Vagina (tissue), 2 donors: ENCODE measurements around the gene NPC1. TPM values are rescaled to one million over a fixed set of nuclear protein-coding genes. Genes with fewer than 3 reads are reported as not detected.
A peak's percentile ranks its signal among the peaks of the same experiment; 100 is the strongest.

ENCODE experiments used
- DNase-seq, 2 donors: peaks; one replicate each; pipeline ENCODE4 v3.0.0-alpha.2; 2017; ENCODE audit errors: extremely low spot score in 2 of 2
- H3K27ac ChIP-seq: fragments of 200-600 bp; sonication (generic); one replicate; pipeline ENCODE4 v1.5.1; 2019
- H3K27me3 ChIP-seq: fragments of 200-600 bp; sonication (generic); one replicate; pipeline ENCODE4 v1.5.1; 2019
- H3K36me3 ChIP-seq, 2 donors: fragments of 200-600 bp; sonication (generic); one replicate each; pipeline ENCODE4 v1.5.1; 2017 to 2019
- H3K4me1 ChIP-seq: fragments of 200-600 bp; sonication (generic); one replicate; pipeline ENCODE4 v1.5.1; 2019
- H3K4me3 ChIP-seq, 2 donors: fragments of 200-600 bp; sonication (generic); 1 replicate in 1 of 2; 2 replicates in 1 of 2; pipeline ENCODE4 v1.5.1; 2016 to 2019
- H3K9me3 ChIP-seq: fragments of 200-600 bp; sonication (generic); one replicate; pipeline ENCODE4 v1.5.1; 2019
- POLR2A ChIP-seq, 2 donors: fragments of 450-650 bp; IDR thresholded peaks; one replicate each; pipeline ENCODE4 v1.6.1; 2017; ENCODE audit warnings: antibody characterized with exemption in 2 of 2, mild to moderate bottlenecking in 2 of 2, moderate library complexity in 2 of 2
- POLR2AphosphoS5 ChIP-seq, 2 donors: sonication (generic); formaldehyde crosslinking; IDR thresholded peaks; one replicate each; pipeline ENCODE4 v1.9.0; 2017; ENCODE audit warnings: antibody characterized with exemption in 2 of 2, mild to moderate bottlenecking in 2 of 2, low read depth in 1 of 2; ENCODE audit not compliant: insufficient read depth in 1 of 2
- intact Hi-C: fragments of 100-400 bp; cut with DNase I; formaldehyde crosslinking; loops from one replicate; pipeline ENCODE4 v1.15.1; 2023
- total RNA-seq: library from RNA; depleted of rRNA; stranded (reverse); fragments of >200 nt; gene quantifications from one replicate; pipeline ENCODE4 v1.2.3, GENCODE V29; 2016
- TF ChIP-seq, protein P1 (sequence below), 3 experiments: fragments of 450-650 bp in 2 of 3; fragments of 200-600 bp in 1 of 3; sonication (generic) in 1 of 3; IDR thresholded peaks; one replicate each; pipeline ENCODE4 v1.5.1; 2017 to 2019; ENCODE audit warnings: antibody characterized with exemption in 3 of 3, mild to moderate bottlenecking in 2 of 3, moderate library complexity in 2 of 3

NPC1 gene
- total RNA-seq, 1 donor from 2014 or later, result 89.9 TPM

DNA sequence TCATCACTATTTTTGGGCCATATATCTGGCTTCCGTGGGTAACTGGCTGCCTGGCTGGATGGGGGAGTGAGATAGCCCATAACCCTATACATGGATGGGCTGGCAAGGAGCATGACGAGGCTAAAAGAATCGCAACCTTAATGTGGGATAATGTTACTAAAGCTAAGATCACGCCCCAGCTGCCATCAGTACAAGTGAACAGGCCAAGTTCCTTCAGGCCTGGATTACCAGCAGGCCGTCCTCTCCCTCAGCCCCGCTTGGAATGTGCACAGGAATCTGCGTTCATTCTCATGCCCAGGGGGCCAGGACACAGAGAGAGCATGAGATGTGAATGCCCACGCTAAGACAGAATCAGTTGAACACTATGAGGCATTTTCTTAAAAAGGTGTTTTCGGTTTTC is 48.3 kb downstream of the NPC1 start:
- Histone ChIP-seq H3K4me1 (no peaks in the 10 kb centered on the region), H3K36me3 (peaks cover 0 to 99% of the 10 kb centered on the region in 2 donors), H3K27ac (no peak overlapping the region), H3K27me3 (no peaks in the 10 kb centered on the region), H3K9me3 (no peaks in the 10 kb centered on the region), H3K4me3 (no peak overlapping the region)
- intact Hi-C loops, result no loop called here
- no peak for DNase-seq
- no peak for TF ChIP-seq POLR2AphosphoS5 (IDR thresholded peaks at IDR 0.05; ENCODE audit: insufficient read depth in 1 of 2, low read depth in 1 of 2)
- TF ChIP-seq POLR2A (IDR thresholded peaks at IDR 0.05), result no peak
- TF ChIP-seq, protein P1, sequence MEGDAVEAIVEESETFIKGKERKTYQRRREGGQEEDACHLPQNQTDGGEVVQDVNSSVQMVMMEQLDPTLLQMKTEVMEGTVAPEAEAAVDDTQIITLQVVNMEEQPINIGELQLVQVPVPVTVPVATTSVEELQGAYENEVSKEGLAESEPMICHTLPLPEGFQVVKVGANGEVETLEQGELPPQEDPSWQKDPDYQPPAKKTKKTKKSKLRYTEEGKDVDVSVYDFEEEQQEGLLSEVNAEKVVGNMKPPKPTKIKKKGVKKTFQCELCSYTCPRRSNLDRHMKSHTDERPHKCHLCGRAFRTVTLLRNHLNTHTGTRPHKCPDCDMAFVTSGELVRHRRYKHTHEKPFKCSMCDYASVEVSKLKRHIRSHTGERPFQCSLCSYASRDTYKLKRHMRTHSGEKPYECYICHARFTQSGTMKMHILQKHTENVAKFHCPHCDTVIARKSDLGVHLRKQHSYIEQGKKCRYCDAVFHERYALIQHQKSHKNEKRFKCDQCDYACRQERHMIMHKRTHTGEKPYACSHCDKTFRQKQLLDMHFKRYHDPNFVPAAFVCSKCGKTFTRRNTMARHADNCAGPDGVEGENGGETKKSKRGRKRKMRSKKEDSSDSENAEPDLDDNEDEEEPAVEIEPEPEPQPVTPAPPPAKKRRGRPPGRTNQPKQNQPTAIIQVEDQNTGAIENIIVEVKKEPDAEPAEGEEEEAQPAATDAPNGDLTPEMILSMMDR (IDR thresholded peaks at IDR 0.05), result no peak

GRCh38 chr18:23537274-23537673 is 49.0 kb downstream of the NPC1 start:
- H3K4me1 ChIP-seq, result no peaks in the 10 kb centered on the region
- no peak overlapping the region for H3K27ac ChIP-seq
- no peak for DNase-seq
- TF ChIP-seq, protein P1 (IDR thresholded peaks at IDR 0.05), result no peak
- TF ChIP-seq POLR2A (IDR thresholded peaks at IDR 0.05) (no peak), POLR2AphosphoS5 (IDR thresholded peaks at IDR 0.05; ENCODE audit: insufficient read depth in 1 of 2, low read depth in 1 of 2) (no peak)
- no peak overlapping the region for H3K4me3 ChIP-seq
- H3K27me3 ChIP-seq, result no peaks in the 10 kb centered on the region
- no peaks in the 10 kb centered on the region for H3K9me3 ChIP-seq
- H3K36me3 ChIP-seq, result peaks cover 0 to 99% of the 10 kb centered on the region in 2 donors
- intact Hi-C loops, result no loop called here

- H3K27ac ChIP-seq, result no peak overlapping the region
These were observed 50.1 kb downstream of the NPC1 start for GRCh38 chr18:23536204-23536603.

GRCh38 chr18:23534276-23534675 is 52.0 kb downstream of the NPC1 start:
- DNase-seq, result no peak
- intact Hi-C loops, result no loop called here
- Histone ChIP-seq H3K9me3 (no peaks in the 10 kb centered on the region), H3K4me3 (no peak overlapping the region), H3K36me3 (peaks cover 0 to 99% of the 10 kb centered on the region in 2 donors), H3K27me3 (no peaks in the 10 kb centered on the region), H3K4me1 (no peaks in the 10 kb centered on the region), H3K27ac (no peak overlapping the region)
- TF ChIP-seq POLR2AphosphoS5 (IDR thresholded peaks at IDR 0.05; ENCODE audit: insufficient read depth in 1 of 2, low read depth in 1 of 2) (no peak), POLR2A (IDR thresholded peaks at IDR 0.05) (no peak)
- TF ChIP-seq, protein P1 (IDR thresholded peaks at IDR 0.05), result no peak

More at GRCh38 chr18:23536204-23536603, 50.1 kb downstream of the NPC1 start:
- H3K27me3 ChIP-seq, result no peaks in the 10 kb centered on the region
- no peaks in the 10 kb centered on the region for H3K9me3 ChIP-seq
- TF ChIP-seq POLR2AphosphoS5 (IDR thresholded peaks at IDR 0.05; ENCODE audit: insufficient read depth in 1 of 2, low read depth in 1 of 2) (no peak), POLR2A (IDR thresholded peaks at IDR 0.05) (no peak)
- TF ChIP-seq, protein P1 (IDR thresholded peaks at IDR 0.05), result no peak
- peaks cover 0 to 99% of the 10 kb centered on the region in 2 donors for H3K36me3 ChIP-seq
- H3K4me1 ChIP-seq, result no peaks in the 10 kb centered on the region
- intact Hi-C loops, result no loop called here
- no peak overlapping the region for H3K4me3 ChIP-seq
- DNase-seq, result no peak

- DNase-seq, result no peak
- intact Hi-C loops, result no loop called here
- Histone ChIP-seq H3K4me1 (no peaks in the 10 kb centered on the region), H3K27ac (peak overlapping the region; percentile 18), H3K4me3 (no peak overlapping the region), H3K36me3 (peaks cover 0 to 93% of the 10 kb centered on the region in 2 donors), H3K27me3 (no peaks in the 10 kb centered on the region), H3K9me3 (no peaks in the 10 kb centered on the region)
- TF ChIP-seq, protein P1 (IDR thresholded peaks at IDR 0.05), result no peak
- TF ChIP-seq POLR2A (IDR thresholded peaks at IDR 0.05), result no peak
- TF ChIP-seq POLR2AphosphoS5 (IDR thresholded peaks at IDR 0.05; ENCODE audit: insufficient read depth in 1 of 2, low read depth in 1 of 2), result no peak
These were observed 53.5 kb downstream of the NPC1 start for GRCh38 chr18:23532848-23533247.
